Measurements from ENCODE around the gene NTRK2. TPM values are rescaled to one million over a fixed set of nuclear protein-coding genes. Genes with fewer than 3 reads are reported as not detected.

The NTRK2 gene
- total RNA-seq, 5 donors from 2014 or later (not counting 1 experiment from before 2014, with no cell fraction given): 0.05 to 0.39 (median 0.12) TPM; not detected in 1

GRCh38 chr9:84950879-84951811, 281.6 kb downstream of the NTRK2 start:
- Histone ChIP-seq H3K9me3 (no peaks in the 10 kb centered on the region), H3K27ac (ENCODE audit: low read length) (no peak overlapping the region), H3K4me3 (ENCODE audit: control insufficient read depth in 1 of 2, extremely low read depth in 1 of 2, low read length in 1 of 2) (no peak overlapping the region), H3K4me1 (ENCODE audit: control insufficient read depth in 1 of 2, extremely low read depth in 1 of 2, insufficient read depth in 2 of 2, low read length in 2 of 2) (no peaks in the 10 kb centered on the region), H3K36me3 (ENCODE audit: control insufficient read depth in 2 of 2, extremely low read depth in 1 of 2, insufficient read depth in 1 of 2, low read length in 1 of 2) (no peaks in the 10 kb centered on the region), H3K27me3 (replicated peaks in 1 of 2; ENCODE audit: control insufficient read depth in 2 of 2, extremely low read depth in 1 of 2, insufficient read depth in 2 of 2, low read length in 1 of 2) (peaks cover 0 to 20% of the 10 kb centered on the region in 2 experiments)
- WGBS (ENCODE audit: insufficient coverage): 77% methylated on average over 5 of the region's 9 CpGs
- no peaks in the 10 kb centered on the region for H3K36me3 Mint-ChIP-seq
- ChIA-PET CTCF (no interaction called here), POLR2A (no interaction called here)
- ATAC-seq (replicated peaks in 1 of 4) (no peak), DNase-seq (no peak)
- no peak overlapping the region for H3K27ac Mint-ChIP-seq
- H3K27me3 Mint-ChIP-seq: peaks cover 10 to 14% of the 10 kb centered on the region in 2 donors
- H3K4me1 Mint-ChIP-seq: peaks cover 0 to 5% (median 0%) of the 10 kb centered on the region in 3 donors
- no peaks in the 10 kb centered on the region for H3K9me3 Mint-ChIP-seq
- H3K4me3 Mint-ChIP-seq: no peak overlapping the region

DNA sequence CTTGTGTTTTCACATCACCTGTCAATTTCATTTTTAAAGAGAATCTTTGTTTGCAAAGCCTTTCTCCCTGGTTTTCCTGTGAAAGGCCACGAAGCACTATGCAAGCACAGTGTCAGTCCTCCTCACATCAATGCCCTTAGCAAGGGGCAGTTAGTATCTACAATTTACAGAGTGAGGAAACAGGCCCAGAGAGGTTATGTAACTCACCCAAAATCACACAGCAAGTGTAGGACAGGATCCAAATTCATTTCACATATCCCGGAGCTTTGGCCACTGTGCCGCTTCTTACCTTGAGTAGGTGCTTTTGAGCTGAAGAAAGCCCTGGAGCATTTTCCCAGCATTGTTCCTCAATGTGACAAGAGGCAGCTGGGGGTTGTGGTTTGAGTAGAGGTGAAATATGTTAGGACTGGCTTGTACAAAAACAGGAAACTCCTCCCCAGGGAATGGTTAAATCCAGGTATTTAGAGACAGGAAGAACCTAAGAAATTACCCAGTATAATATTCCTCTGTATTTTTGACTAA, 283.8 kb downstream of the NTRK2 start:
- no peaks in the 10 kb centered on the region for H3K36me3 ChIP-seq (ENCODE audit: control insufficient read depth in 2 of 2, extremely low read depth in 1 of 2, insufficient read depth in 1 of 2, low read length in 1 of 2)
- H3K4me1 Mint-ChIP-seq: peaks cover 0 to 5% (median 0%) of the 10 kb centered on the region in 3 donors
- no peaks in the 10 kb centered on the region for H3K9me3 Mint-ChIP-seq
- CTCF ChIA-PET: no interaction called here
- POLR2A ChIA-PET: no interaction called here
- no peak overlapping the region for H3K4me3 ChIP-seq (ENCODE audit: control insufficient read depth in 1 of 2, extremely low read depth in 1 of 2, low read length in 1 of 2)
- DNase-seq: no peak
- ATAC-seq (replicated peaks in 1 of 4): no peak
- H3K27ac Mint-ChIP-seq: no peak overlapping the region
- no peaks in the 10 kb centered on the region for H3K4me1 ChIP-seq (ENCODE audit: control insufficient read depth in 1 of 2, extremely low read depth in 1 of 2, insufficient read depth in 2 of 2, low read length in 2 of 2)
- peaks cover 10 to 20% of the 10 kb centered on the region in 2 donors for H3K27me3 Mint-ChIP-seq
- peaks cover 0 to 20% of the 10 kb centered on the region in 2 experiments for H3K27me3 ChIP-seq (replicated peaks in 1 of 2; ENCODE audit: control insufficient read depth in 2 of 2, extremely low read depth in 1 of 2, insufficient read depth in 2 of 2, low read length in 1 of 2)
- no peak overlapping the region for H3K27ac ChIP-seq (ENCODE audit: low read length)
- WGBS (ENCODE audit: insufficient coverage): 54% methylated on average over 1 of the region's 3 CpGs
- H3K9me3 ChIP-seq: no peaks in the 10 kb centered on the region
- H3K4me3 Mint-ChIP-seq: no peak overlapping the region
- no peaks in the 10 kb centered on the region for H3K36me3 Mint-ChIP-seq

GRCh38 chr9:84953797-84954705, 284.5 kb downstream of the NTRK2 start:
- WGBS (ENCODE audit: insufficient coverage): 35% methylated on average over 10 of the region's 21 CpGs
- H3K4me3 Mint-ChIP-seq: no peak overlapping the region
- no peaks in the 10 kb centered on the region for H3K9me3 Mint-ChIP-seq
- peaks cover 0 to 18% of the 10 kb centered on the region in 2 experiments for H3K27me3 ChIP-seq (replicated peaks in 1 of 2; ENCODE audit: control insufficient read depth in 2 of 2, extremely low read depth in 1 of 2, insufficient read depth in 2 of 2, low read length in 1 of 2)
- no peaks in the 10 kb centered on the region for H3K36me3 ChIP-seq (ENCODE audit: control insufficient read depth in 2 of 2, extremely low read depth in 1 of 2, insufficient read depth in 1 of 2, low read length in 1 of 2)
- H3K27ac Mint-ChIP-seq: no peak overlapping the region
- ATAC-seq (replicated peaks in 1 of 4): peak in 3 of 4 experiments; percentile 40 to 58 (median 49)
- H3K4me1 Mint-ChIP-seq: peaks cover 0 to 5% (median 0%) of the 10 kb centered on the region in 3 donors
- H3K27ac ChIP-seq (ENCODE audit: low read length): no peak overlapping the region
- DNase-seq: peak in 23 of 35 experiments; percentile 0 to 37 (median 6)
- POLR2A ChIA-PET: no interaction called here
- no peaks in the 10 kb centered on the region for H3K4me1 ChIP-seq (ENCODE audit: control insufficient read depth in 1 of 2, extremely low read depth in 1 of 2, insufficient read depth in 2 of 2, low read length in 2 of 2)
- H3K4me3 ChIP-seq (ENCODE audit: control insufficient read depth in 1 of 2, extremely low read depth in 1 of 2, low read length in 1 of 2): no peak overlapping the region
- H3K9me3 ChIP-seq: no peaks in the 10 kb centered on the region
- H3K36me3 Mint-ChIP-seq: no peaks in the 10 kb centered on the region
- peaks cover 10 to 15% of the 10 kb centered on the region in 2 donors for H3K27me3 Mint-ChIP-seq
- CTCF ChIA-PET: no interaction called here

GRCh38 chr9:84955155-84955554, 285.6 kb downstream of the NTRK2 start:
- Mint-ChIP-seq H3K9me3 (no peaks in the 10 kb centered on the region), H3K27ac (no peak overlapping the region), H3K27me3 (peaks cover 10 to 14% of the 10 kb centered on the region in 2 donors), H3K4me3 (no peak overlapping the region), H3K4me1 (peaks cover 0 to 5% (median 0%) of the 10 kb centered on the region in 3 donors), H3K36me3 (no peaks in the 10 kb centered on the region)
- POLR2A ChIA-PET: no interaction called here
- no peak overlapping the region for H3K27ac ChIP-seq (ENCODE audit: low read length)
- no peak for ATAC-seq (replicated peaks in 1 of 4)
- 87% methylated on average over 17 of the region's 18 CpGs for WGBS (ENCODE audit: insufficient coverage)
- CTCF ChIA-PET: no interaction called here
- DNase-seq: no peak
- no peaks in the 10 kb centered on the region for H3K4me1 ChIP-seq (ENCODE audit: control insufficient read depth in 1 of 2, extremely low read depth in 1 of 2, insufficient read depth in 2 of 2, low read length in 2 of 2)
- H3K36me3 ChIP-seq (ENCODE audit: control insufficient read depth in 2 of 2, extremely low read depth in 1 of 2, insufficient read depth in 1 of 2, low read length in 1 of 2): no peaks in the 10 kb centered on the region
- peaks cover 0 to 18% of the 10 kb centered on the region in 2 experiments for H3K27me3 ChIP-seq (replicated peaks in 1 of 2; ENCODE audit: control insufficient read depth in 2 of 2, extremely low read depth in 1 of 2, insufficient read depth in 2 of 2, low read length in 1 of 2)
- H3K9me3 ChIP-seq: no peaks in the 10 kb centered on the region
- no peak overlapping the region for H3K4me3 ChIP-seq (ENCODE audit: control insufficient read depth in 1 of 2, extremely low read depth in 1 of 2, low read length in 1 of 2)

DNA sequence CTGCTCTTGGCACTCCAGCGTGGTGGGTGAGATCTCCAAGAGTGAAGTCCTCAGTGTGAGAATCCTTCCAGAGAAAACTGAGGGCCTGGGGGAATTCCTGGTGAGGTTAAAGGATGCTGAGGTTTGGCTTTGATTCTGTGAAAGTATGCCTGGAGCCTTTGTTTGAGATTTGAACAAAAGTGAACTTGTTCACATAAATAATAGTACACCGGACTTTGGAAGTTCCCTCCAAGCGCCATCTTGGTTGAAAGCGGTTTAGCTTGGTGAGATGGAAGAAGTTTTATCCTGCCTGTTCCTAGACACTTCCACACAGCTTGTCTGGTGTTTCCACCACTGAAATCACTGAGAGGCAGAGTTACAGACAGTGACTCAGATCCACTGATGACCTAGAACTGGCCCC, 286.4 kb downstream of the NTRK2 start:
- 56% methylated on average over 1 of the region's 4 CpGs for WGBS (ENCODE audit: insufficient coverage)
- H3K9me3 ChIP-seq: no peaks in the 10 kb centered on the region

GRCh38 chr9:84959339-84959738, 289.8 kb downstream of the NTRK2 start:
- Histone ChIP-seq H3K27ac (ENCODE audit: low read length) (no peak overlapping the region), H3K36me3 (ENCODE audit: control insufficient read depth in 2 of 2, extremely low read depth in 1 of 2, insufficient read depth in 1 of 2, low read length in 1 of 2) (no peaks in the 10 kb centered on the region), H3K4me3 (ENCODE audit: control insufficient read depth in 1 of 2, extremely low read depth in 1 of 2, low read length in 1 of 2) (no peak overlapping the region), H3K27me3 (replicated peaks in 1 of 2; ENCODE audit: control insufficient read depth in 2 of 2, extremely low read depth in 1 of 2, insufficient read depth in 2 of 2, low read length in 1 of 2) (peaks cover 0 to 15% of the 10 kb centered on the region in 2 experiments), H3K9me3 (no peaks in the 10 kb centered on the region), H3K4me1 (ENCODE audit: control insufficient read depth in 1 of 2, extremely low read depth in 1 of 2, insufficient read depth in 2 of 2, low read length in 2 of 2) (no peaks in the 10 kb centered on the region)
- Mint-ChIP-seq H3K27me3 (peaks cover 0 to 9% of the 10 kb centered on the region in 2 donors), H3K4me3 (no peak overlapping the region), H3K9me3 (no peaks in the 10 kb centered on the region), H3K36me3 (no peaks in the 10 kb centered on the region), H3K4me1 (peaks cover 0 to under 1% (median 0%) of the 10 kb centered on the region in 3 donors), H3K27ac (no peak overlapping the region)
- POLR2A ChIA-PET: no interaction called here
- WGBS (ENCODE audit: insufficient coverage): 75% methylated on average over 4 of the region's 5 CpGs
- no peak for ATAC-seq (replicated peaks in 1 of 4)
- DNase-seq: no peak
- CTCF ChIA-PET: no interaction called here

More for the DNA sequence above, 286.4 kb downstream of the NTRK2 start:
- no peak for ATAC-seq (replicated peaks in 1 of 4)
- no peaks in the 10 kb centered on the region for H3K4me1 ChIP-seq (ENCODE audit: control insufficient read depth in 1 of 2, extremely low read depth in 1 of 2, insufficient read depth in 2 of 2, low read length in 2 of 2)
- Mint-ChIP-seq H3K27ac (no peak overlapping the region), H3K36me3 (no peaks in the 10 kb centered on the region), H3K27me3 (peaks cover 10 to 14% of the 10 kb centered on the region in 2 donors), H3K4me1 (peaks cover 0 to 5% (median 0%) of the 10 kb centered on the region in 3 donors), H3K9me3 (no peaks in the 10 kb centered on the region), H3K4me3 (no peak overlapping the region)
- H3K36me3 ChIP-seq (ENCODE audit: control insufficient read depth in 2 of 2, extremely low read depth in 1 of 2, insufficient read depth in 1 of 2, low read length in 1 of 2): no peaks in the 10 kb centered on the region
- H3K27me3 ChIP-seq (replicated peaks in 1 of 2; ENCODE audit: control insufficient read depth in 2 of 2, extremely low read depth in 1 of 2, insufficient read depth in 2 of 2, low read length in 1 of 2): peaks cover 0 to 18% of the 10 kb centered on the region in 2 experiments
- POLR2A ChIA-PET: no interaction called here
- DNase-seq: no peak
- CTCF ChIA-PET: no interaction called here
- no peak overlapping the region for H3K4me3 ChIP-seq (ENCODE audit: control insufficient read depth in 1 of 2, extremely low read depth in 1 of 2, low read length in 1 of 2)
- no peak overlapping the region for H3K27ac ChIP-seq (ENCODE audit: low read length)
